GM21723 (cell line): Measurements from ENCODE around the gene MAP6.

ENCODE experiments used
- ATAC-seq: cut with Tn5 transposase; IDR thresholded peaks from one replicate; pipeline ENCODE4 v1.9.1; 2021; ENCODE audit warnings: mild to moderate bottlenecking, moderate library complexity; ENCODE audit not compliant: unreplicated experiment

MAP6 gene

DNA sequence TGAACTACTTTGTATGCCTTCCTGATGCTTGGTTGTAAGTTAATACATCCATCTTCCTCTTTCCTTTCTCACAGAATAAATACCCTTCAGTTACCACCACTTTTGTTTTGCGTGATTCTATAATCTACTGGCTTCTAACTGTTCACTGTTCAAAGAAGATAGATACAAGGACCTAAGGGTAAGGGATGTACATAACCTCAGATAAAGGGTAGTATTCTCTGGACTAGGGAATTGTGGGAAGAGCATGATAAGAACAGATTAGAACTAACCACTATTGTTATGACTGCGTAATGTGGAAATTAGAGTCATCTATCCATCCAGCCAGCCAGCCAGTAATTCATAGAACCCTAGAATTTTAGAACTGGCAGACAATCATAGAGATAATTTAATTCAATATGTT, 36.4 kb downstream of the MAP6 start:
- ATAC-seq, result no peak

- ATAC-seq, result no peak
Measured at GRCh38 chr11:75631086-75631730, 37.6 kb downstream of the MAP6 start.

DNA sequence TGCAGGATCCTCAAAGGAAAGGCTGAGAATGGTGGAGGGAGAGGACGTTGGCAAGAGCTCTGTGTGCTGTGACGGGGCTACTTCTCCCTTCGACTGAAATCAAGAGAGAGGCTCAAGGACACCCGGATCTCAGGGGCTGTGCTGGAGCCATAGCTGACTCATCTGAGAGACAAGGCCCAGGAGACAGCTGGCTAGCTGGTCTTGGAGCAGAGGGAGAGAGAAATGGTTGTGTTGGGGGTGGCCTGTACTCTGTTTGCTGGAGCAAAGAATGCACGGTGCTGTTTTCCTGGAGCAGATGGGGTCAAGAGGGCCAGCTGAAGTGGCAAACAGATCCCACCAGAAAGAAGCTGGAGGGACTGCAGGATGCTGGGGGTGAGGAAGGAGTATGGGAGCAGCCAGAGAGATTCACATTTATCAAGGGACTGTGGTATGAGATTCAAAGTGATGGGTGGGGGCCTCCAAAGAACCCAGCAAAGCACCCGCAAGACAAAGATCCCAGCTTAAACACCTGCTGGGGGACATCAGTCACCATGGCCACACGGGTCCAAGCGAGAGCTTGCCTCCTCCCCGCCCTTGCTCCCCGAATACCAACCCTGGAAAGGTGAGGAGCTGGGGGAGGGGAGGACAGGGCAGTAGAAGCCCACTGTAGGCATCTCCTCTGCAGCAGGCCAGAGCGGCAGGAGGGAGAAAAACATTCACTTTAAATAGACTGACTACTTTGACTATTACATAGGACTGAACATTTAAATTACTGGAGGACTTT, 40.8 kb downstream of the MAP6 start:
- ATAC-seq, result no peak

DNA sequence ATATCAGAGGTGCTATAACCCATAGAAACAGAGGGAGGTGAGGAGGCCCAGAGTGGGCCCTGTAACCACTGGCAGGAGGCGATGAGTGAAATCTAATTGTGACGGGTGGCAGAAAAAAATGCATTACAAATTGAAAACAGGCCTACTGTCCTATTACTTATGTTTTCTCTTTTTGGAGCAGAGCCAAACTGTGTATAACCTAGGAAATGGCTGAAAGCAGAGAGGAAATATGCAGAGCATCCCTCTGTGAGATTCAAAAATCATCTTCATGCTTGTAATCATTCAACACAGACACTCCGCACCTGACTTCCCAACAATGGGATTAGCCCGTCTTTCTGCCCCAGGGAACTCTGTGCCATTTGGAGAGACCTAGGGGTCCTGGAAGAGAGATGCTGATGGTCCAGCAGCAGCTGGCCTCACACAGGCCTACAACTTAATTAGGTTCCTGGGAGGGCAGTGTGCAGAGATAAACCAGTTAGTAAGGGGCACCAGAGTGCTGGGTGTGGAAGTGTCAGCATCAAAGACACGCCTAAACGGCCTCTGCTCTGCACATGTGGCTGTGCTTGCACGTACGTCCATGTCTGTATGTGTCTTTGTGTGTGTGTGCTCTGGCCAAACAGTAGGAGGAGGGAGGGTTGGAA, 41.8 kb downstream of the MAP6 start:
- no peak for ATAC-seq

DNA sequence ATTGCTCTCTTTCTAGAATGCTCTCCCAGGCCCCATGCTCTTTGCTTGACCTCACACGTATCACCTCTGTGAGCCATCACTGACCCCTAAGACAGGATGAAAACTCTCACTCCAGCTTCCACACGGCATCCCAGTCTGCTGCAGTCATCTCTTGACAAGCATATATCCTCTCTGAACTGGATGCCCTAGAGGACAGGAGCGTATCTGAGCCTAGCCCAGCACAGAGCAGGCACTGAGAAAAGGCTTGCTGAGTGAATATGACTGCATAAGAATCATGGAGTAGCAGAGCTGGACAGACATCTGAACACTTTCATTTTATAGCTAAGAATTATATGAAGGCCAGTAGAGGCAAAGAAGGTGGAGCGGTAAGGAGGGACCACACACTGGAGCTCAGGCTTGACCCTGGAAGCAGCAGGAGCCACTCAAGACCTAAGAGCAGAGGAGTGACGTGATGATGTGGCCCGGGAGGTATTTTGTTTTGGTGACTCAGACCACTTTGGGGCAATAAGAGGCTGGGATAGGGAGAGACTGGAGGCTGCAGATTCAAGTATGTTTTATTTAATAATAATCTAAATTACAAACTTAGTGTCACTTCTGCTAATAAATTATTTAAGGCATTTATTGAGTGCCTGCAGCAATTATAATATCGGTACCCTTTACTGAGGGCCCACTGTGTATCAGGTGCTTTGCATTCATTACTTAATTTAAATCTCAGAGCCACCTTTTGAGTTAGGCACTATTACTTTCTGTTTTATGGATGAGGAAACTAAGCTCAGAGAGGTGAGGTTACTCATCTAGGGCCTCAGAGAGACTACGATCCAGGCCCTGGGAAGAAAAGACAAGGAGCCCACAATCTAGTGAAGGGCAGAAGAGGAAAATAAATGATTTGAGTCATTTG, 42.6 kb downstream of the MAP6 start:
- ATAC-seq, result no peak

DNA sequence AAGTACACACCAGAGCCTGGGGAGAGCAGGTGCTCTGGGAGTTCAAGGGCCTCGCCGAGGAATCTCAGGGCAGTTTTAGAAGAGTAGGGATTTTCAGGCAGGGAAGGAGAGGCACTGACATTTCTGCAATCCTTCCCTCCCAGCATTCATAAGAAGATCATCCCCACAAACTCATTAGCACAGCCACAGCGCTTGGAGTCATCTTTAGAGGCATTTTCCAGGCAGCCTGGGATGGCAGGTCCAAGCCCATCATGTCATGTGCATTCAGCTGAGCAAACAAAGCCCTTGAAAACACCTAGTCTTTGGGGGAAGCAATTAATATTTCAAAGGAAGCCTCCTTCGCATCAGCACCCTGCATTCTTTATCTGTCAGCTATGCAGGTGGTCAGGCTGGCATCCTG, 43.8 kb downstream of the MAP6 start:
- no peak for ATAC-seq

DNA sequence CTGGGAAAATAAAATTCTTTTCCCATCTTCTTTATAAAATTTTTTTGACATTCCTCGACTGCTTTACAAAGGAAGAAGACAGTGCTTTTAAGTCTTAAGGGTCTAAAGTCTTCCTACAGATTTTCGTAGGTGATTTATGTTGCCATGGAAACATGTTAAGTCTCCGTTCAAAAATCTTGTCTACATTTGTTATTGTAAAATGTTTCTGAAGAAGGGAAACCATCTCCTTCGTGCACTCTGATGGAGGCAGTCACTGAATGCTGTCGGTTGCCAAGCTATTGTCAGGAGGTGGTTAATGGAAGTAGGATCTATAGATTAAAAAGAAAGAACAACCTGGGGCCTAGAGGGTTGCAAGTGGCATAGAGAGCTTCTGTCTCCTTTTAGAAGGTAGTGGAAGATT, 52.6 kb downstream of the MAP6 start:
- no peak for ATAC-seq

GRCh38 chr11:75615751-75616150, 53.1 kb downstream of the MAP6 start:
- ATAC-seq, result no peak

GRCh38 chr11:75611823-75612222, 57.0 kb downstream of the MAP6 start:
- no peak for ATAC-seq

- no peak for ATAC-seq
Measured at GRCh38 chr11:75606099-75606498, 62.7 kb downstream of the MAP6 start.

GRCh38 chr11:75603791-75604736, 64.8 kb downstream of the MAP6 start:
- ATAC-seq, result no peak

- no peak for ATAC-seq
Measured at GRCh38 chr11:75602951-75603350, 65.9 kb downstream of the MAP6 start.

DNA sequence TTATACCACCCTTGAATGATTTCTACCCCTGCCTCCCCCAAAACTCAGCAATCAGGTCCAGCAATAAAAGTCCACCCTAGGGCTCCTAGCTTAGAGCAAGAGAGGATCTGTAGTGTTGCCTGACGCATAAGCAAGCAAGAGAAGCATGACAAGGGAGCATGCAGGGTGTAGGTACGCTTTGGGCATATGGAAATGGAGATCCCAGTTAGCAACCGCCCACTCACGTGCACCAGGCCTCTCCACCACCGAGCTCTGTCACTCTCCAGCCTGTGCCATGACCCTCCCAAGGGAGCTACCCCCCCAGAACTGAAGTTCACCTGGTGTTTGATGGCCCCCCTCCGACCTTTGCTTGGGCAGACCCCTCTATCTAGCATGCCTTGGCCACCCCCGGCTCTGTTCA, 67.3 kb downstream of the MAP6 start:
- no peak for ATAC-seq

DNA sequence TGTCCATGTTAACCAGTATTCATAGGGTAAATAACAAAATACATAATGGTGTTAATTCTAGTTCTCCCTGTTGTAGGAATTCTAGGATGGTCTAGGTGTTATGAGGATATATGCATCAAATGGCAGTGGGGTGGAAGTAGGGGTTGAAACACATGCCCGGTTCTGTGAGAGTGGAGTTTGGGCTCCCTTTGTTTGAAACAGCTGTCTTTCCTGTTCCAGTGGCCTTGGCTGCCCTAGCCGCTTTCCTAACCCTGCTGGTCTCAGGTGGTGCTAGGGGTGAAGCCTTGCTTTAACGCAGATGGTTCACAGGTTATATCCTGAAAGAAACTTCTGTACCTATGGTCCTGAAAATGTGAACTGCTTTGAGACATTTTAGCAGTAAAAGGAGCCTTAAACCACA, 68.5 kb downstream of the MAP6 start:
- ATAC-seq, result no peak

- no peak for ATAC-seq
Measured at GRCh38 chr11:75598900-75599299, 69.9 kb downstream of the MAP6 start.

DNA sequence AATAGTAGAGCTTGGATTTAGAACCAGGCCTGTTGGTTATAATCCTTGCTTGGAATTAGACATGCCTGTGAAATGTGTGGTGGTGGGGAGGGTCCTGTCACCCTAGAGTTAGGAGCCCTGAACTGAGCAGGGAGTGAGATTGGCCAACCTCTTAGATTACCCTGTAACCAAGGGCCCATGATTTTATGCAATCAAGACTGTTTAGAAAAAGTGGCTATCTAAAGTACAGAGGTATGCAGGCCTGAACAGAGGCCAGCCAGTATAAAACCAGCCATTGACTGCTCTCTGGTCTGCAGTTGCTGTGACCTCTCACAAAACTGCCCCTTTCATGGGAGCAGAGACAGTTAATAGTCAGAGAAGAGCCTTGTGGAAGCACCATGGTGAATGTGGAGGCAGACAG, 70.6 kb downstream of the MAP6 start:
- no peak for ATAC-seq

DNA sequence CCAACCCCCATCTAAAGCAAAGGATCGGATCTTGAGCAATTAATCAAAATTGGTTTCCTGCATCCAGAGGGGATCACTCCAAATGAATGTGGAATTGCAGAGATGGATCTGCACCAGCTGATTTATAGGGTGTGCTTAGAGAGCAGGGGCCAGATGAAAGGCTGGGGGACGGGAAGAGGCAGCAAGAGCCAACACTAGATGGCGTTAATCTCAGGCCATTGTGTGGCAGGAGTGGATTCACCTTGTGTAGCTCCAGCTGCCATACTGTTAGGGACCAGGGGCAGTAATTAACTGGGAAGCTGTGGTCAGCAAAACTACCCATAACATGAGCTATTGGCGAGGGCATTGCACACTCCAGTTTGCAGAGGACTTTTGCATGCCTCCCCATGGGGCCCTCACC, 71.2 kb downstream of the MAP6 start:
- no peak for ATAC-seq

DNA sequence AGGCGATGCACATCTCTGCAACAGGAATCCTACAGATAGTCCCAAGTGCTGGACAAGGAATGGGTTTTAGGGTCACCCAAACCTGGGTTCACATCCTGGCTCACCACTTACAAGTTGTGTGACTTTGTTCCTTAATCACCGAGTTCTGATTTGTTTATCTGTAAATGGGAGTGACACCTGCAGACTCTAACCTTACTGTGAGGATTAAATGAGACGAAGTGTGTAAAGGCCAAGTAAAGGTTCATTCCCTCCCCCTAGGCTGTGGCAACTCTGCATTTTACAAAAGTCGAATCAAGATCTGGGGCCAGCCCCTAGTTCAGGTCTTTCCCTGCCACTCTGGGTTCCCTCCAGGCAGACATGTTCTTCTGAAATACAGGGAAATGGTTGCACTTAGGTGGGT, 71.9 kb downstream of the MAP6 start:
- ATAC-seq, result no peak

DNA sequence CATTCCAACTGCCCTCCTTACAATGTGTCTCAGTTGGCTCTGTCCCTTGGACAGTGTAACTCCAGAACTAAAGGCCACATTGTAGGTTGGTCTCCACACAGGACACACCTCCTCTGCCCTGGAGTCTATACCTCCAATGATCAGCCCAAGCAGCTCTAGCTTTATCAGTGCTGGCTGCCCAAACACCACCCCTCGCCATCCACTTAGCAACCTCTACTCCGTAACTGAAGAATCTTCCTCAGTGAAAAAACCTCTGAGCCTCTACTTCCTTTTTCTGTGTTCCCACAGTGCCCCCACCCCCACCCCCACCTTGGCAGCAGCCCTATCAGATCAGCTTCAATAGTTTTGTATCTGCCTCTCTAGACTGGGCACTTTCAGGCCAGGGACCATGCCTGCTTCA, 73.4 kb downstream of the MAP6 start:
- ATAC-seq, result no peak

- no peak for ATAC-seq
Measured at GRCh38 chr11:75594211-75594610, 74.6 kb downstream of the MAP6 start.
